DMS53 (cell line): Measurements from ENCODE around the gene DNMT3A.

Experiments
- DNase-seq: peaks from one replicate; lab custom pipeline; 2025; lab: John Stamatoyannopoulos, UW

DNMT3A gene

DNA sequence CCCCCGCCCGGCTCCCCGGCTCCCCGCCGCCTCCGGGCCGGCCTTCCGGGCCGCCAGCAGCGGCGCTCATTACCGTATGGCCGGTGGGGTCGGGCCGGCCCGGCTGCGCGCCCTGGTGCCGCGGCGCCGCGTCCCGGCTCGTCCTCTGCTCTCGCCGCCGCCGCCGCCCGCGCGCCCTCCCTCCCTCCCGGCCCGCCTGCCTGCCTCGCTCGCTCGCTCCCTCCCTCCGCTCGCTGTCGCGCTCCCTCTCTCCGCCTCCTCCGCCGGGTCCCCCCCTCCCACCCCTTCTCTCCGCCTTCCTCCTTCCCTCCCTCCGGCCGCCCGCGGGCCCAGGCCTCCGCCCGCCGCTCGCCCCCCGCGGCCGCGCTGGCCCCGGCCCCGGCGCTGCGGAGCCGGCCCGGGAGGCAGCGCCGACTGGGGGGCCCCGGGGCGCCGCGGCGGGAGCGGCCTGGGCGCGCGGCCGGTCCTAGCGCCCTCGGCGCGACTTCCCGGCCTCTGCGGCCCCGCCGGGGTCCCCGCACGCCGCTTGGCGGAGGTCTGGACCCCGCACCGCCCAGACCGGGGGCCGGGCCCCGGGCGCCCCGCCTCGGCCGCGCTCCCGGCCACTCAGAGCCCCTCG is at the start of gene DNMT3A:
Gene DNMT3A, minus strand, starts transcription at position 173 of the 619 bp plus-strand sequence. CDS start 27,941 bp downstream, outside the sequence.
- DNase-seq = peak; percentile 77

DNA sequence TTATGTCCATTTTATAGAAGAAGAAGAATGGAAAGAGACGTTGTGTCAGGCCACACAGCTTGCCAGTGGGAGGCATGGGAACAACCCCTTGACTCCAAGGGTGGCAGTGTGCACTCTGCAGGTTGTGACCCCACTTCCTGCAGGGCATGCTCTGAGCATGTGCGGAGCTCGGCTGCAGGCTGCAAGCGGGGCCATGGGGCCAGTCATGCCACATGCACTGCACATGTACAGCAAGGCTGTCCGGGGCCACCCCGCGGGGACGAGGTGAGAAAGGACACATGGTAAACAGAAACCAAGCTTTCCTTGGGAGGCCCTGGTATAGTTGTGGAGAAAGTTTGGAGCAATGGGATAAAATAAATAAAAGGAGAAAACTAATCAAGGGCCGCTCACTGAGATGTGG is 47.4 kb upstream of the DNMT3A start:
- no peak for DNase-seq

DNA sequence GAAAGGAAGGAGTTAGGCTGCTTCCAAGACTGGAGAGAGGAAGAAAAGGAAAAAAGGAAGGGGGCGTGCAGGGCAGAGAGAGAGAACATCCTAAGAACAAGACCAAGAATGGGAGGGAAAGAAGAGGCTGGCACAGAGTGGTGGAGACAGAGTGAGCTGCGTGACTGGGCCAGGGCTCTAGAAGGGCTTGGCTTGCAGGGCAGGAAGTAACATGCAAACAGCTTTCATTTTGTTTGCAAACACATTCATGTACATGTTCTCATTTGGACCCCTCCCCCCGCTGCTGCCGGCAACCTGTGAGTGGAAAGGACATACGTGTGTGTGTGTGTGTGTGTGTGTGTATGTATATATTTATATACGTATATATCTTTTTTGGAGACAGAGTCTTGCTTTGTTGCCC is 46.8 kb upstream of the DNMT3A start:
- DNase-seq = no peak

DNA sequence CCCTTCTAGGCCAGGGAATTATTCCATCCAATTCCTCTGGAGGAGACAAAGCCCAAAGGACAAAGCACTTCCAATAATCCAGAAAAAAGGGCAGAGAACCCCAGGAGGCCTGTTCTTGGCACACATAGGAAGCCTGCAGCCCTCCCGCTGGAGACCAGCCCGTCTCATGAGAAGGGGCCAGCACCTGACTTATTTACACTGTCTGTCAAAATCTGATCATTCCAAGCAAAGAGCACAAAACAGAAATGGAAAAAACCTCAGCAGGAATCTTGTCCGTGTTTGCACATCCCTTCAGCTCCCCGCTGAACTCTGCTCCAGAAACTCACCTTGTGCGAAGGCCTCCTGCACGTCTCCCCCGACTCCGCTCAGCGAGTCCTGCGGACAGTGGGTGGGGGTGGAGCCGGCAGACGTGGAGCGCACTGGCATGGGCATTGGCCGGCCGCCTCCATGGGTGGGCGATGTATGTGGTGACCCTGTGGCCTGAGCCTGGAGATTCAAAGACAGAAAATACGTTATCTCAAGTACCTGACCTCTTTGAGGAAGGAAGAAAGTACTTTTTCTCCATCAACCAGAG is 46.2 kb upstream of the DNMT3A start:
- no peak for DNase-seq

DNA sequence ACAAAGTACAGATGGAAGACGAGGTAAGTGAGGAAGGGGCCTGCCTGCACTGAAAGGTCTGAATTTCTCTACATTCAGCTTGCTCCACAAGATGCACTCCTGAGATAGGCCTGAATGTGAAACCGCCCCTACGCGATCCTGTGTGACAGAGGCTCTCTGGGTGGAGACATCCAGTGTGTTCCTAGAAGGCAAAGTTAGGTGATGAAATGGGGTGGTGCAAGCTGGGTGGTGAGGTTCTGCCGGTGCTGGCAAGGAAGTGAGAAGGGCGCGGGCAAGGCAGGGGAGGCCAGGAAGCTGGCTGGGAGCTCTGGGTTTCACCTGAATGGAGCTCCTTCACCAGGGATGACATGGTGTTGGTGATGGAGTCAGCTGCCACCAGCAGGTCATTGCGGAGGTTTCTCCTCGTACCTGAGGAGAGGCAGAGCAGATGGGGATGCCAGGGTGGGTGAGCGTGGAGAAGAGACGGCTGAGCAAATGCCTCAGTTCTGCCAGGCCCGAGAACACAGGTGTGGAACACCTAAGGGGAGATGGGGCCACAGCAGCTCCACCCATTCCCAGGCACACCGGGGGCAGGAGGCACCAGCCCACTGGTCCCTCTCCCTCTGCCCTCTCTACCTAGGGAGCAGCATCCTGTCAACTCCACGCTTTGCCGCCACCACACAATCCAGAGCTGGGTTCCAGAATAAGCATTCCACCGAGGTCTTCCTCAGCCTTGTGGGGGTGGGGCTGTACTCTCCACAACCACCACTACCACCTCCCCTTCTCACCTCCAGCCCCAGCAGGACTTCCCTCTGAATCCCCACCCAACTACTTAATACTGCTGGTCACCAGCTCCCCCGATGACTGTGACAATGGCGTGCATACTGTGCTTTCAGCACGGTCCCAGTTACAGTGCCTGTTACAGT is 45.5 kb upstream of the DNMT3A start:
- no peak for DNase-seq

DNA sequence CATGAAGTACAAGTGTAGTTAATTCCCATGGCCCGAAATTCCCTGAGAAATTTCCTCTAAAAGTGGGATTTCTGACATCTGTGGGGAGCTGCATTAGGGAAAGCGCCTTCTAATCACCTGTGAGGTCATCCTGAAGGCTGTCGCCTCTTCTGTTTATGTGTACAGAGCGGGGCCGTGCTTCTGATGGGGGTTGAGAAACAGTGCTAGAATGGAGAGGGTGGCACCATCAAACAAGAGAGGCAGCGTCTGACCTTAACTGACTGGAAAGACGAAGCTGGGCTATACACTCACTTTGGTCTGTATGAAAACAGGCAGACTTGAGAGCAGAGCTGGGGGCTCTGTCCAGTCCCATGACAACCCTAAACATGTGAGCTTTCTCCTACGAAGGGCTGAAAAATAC is 44.2 kb upstream of the DNMT3A start:
- no peak for DNase-seq

DNA sequence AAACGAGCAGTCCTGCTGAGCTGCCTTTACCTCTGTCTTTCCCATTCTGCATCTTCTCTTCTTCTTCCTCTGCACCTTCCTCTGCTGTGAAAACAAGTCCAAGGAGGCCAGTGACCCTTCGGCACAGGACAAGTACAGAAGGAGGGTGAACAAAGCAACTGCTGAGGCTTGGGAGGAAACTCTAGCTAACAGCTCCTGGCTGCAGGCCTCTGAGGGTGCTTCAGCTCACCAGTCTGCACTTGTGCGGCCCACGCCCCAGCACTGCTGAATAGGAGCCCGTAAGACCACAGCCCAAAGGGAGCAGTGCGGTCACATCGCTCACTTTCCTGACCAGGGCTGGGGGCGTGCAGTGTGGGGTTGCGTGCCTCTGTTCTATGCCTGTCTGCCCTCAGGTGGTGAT is 42.1 kb upstream of the DNMT3A start:
- no peak for DNase-seq

DNA sequence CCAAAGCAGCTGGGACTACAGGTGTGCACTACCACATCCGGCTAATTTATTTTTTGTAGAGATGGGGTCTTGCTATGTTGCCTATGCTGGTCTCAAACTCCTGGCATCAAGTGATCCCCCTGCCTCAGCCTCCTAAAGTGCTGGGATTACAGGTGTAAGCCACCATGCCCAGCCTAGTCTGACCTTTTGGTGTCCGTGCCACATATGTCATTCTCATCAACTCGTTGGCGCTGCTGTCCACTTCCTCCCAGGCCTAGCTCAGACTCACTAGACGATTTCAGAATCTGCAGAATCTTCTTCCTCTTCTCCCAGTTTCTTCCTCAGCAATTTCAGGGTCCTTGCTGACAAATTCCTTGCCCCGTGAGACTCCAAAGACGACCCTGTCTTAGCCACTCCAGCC is 39.8 kb upstream of the DNMT3A start:
- DNase-seq = no peak

DNA sequence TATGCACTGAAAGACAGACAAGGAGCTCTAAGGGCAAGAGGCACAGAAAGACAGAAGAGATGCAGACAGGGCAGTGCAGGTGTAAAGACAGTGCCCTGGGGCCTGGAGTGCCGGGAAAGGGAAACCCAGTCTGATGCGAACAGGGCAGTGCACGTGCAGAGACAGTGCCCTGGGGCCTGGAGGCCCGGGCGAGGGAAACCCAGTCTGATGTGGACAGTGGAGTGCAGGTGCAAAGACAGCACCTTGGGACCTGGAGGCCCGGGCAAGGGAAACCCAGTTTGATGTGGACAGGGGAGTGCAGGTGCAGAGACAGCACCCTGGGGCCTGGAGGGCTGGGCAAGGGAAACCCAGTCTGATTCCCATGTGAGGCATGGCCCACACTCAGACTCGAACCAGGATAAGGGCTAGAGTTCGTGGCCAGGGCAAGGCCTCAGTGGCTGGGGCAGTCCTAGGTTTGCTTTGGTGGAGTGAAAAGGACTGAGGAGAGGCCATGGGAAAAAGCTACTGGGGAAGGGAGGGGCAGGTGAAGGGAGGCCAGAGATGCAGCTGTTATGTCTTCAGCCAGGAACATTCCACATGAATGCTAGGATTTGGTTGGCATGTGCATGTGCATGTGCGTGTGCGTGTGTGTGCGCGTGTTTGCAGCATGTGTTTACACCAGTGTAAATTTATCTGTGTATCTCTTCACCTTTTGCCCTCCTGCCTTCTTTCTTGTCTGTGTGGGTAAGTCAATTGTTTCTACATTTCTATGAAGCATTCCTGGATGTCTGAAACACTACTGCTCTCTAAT is 39.1 kb upstream of the DNMT3A start:
- no peak for DNase-seq

DNA sequence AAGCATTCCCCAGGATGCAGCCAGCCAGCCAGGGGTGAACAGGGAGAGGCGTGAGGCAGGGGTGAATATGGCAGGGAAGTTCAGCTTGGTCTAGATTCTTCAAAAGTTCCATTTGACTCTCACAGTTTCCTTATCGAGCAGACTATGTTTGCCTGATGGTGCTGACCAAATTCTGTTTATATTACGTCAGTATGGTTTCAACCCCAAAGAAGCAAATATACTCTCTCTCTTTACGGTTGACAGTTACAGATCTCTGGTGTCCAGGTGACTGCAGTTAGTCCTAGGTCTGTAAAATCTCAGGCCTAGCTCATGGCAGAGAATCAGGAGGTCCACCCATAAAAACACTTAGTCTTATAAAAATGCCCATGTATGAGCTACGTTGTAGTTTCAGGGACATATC is 38.3 kb upstream of the DNMT3A start:
- no peak for DNase-seq

DNA sequence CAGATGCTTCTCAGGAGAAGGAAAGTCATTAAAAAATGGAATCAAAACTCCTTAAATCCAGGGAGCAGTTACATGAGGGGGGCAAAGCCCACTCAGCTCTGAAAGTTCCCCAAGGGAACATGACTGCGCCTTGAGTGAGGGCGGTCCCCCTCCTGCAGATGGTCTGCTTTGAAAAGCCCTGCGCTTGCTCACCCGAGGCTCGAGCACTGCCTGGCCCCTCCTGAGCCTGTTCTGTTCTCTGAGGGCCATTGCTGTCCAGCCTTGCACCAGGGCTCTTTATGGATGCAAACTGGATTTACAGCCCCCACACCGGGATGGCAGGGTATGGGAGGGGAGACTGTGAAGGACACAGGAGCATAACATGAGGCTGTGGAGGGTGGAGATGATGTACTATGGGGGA is 37.8 kb upstream of the DNMT3A start:
- no peak for DNase-seq

DNA sequence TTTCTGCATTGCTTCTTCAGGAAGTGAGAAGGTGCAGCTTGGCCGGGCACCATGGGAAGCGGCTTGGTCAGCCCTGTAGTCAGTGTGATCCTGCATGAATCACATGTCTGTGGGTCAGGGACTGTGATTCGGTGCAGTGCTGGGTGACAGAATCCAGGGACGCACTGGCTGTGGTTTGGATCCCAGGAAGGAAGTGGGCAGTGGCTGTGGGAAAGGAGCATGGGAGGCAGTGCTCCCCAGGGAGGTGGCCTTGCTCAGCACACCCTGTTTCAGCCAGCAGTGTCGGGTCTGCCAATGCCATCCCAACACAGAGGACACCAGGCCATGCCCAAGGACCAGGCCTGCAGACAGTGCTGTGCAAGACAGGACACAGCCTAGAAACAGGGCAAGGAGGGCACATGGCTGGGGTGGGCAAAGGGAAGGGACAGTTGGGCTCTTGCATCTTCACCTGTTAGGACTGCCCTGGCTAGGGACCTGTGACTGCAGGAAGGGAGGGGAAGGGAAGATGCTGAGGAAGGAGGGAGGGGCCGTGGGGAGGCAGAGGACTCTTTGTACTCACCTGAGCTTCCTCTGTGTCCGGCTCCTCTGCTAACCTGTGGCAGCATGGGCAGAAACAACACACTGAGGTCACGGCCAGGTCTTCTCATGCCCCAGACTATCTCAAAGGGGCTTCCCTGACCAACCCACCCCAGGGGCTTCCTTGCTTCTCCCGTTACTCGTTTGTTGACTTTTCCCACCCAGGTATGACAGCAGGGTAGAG is 37.2 kb upstream of the DNMT3A start:
- no peak for DNase-seq

DNA sequence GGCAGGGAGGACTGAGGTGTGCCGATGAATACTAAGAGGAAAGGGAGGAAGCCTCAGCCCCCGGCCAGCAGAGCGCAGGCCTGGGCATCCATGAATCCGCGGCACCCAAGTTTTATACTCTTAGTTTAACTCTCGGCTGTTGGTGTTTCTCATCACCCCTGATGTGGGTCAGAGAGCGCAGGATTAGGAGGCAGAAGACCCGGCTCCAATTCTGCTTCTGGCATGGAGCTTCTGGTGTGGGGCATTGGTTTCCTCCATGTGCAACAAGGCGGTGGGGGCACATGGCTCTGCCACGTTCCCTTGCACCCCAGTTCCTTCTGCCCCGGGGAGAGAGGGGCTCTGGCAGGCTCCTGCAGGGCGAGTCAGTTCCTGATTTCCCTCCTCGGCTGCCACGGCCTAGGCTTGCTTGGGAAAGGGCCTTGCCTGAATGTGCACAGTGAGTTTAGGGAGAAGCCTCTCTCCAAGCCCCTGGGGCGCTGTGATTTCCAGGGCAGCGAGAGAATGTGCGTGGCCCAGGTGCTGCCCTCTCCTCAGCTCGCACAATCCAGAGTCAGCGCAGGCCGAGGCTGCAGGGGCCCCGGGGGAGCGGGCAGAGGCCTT is 36.2 kb upstream of the DNMT3A start:
- DNase-seq = no peak

DNA sequence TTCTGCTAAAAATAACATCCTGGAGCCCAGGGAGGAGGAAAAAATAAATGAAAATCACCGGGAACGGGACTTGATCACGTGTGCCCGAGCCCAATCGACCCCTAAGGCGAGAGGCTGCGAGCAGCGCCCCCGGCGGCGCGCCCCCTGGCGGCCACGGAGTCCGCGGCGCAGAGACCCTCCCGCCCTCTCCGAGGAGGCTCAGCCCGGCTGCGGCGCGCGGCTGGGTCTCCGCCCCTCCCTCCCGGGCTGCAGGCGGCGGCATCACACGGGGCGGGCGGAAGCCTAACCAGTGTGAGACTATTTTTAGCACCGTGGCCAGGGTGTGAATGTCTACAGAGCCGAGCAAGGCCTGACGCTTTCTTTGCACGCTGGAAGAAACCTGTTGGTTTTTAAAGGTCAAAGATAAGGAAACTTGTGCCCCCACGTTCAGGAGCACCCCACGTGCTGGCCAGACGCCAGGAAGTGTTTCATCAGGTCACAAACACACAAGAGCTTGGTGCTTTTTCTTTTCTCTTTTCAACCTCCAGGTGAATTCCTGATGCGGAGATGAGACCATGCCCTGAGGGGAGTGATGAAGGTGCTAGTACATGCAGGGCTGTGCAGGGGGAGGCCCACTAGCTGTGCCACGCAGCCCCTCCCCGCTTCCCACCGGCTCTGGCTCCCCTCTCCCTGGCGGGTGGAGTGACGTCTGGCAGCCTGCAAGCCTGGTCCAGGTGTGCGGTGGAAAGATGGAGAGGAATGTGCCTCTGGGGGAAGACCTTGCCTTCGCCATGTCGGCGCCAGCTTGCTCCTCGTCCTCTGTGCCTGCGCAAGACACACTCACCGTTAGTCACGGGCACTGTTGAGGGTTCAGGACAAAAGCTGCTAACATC is 35.3 kb upstream of the DNMT3A start:
- peak; percentile 92 for DNase-seq

DNA sequence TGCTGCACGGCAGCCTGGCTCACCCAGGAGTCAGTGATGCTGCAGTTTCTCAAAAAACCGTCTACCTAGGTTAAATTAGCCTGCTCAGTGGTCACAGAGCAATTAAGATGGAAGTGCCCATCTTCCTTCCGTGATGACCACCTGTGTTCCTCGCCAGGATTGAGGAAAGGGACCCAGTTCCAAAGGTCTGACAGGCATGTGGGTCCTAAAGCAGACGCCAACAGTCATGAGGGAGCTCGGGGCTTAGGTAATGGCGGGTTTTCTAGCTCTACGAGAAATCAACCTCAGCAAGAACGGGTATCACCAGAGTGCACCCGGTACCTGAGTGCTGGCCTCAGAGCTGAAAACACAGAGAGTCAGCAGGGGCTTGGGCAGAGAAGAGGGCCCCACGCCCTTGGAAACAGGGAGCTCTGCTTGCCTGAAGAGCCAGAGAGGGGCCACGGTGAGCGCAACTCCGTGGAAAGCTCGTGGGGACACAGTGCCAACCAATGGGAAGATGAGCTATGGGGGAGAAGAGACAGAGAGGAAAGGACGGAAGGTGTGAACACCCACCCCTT is 34.3 kb upstream of the DNMT3A start:
- no peak for DNase-seq

DNA sequence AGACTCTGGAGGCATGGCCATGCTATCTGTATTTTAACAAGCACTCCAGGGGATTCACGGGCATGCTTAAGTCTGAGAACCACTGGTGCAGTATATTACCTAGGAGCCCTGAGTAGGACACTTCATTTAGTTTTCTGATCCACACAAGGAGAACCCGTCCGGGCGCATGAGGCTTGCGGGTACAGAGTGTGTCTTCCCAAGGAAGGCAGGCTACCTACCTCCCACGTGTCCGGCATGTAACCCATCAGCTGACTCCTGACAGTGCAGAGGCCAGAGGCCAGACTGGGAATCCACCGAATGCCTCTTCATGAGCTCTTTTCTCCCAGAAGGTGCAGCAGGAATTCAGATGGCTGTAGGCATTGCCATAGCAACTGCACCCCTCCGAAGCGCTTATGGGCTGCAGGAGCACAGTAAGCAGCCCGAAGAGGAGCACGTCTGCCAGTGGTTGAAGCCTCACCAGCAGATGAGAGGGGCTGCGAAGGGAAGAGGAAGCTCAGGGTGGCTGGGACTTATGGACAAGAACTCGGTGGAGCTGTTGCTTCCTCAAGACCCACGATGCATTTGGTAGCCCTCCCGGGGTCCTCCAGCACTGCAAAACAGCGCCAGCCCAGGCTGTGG is 33.8 kb upstream of the DNMT3A start:
- DNase-seq = no peak

DNA sequence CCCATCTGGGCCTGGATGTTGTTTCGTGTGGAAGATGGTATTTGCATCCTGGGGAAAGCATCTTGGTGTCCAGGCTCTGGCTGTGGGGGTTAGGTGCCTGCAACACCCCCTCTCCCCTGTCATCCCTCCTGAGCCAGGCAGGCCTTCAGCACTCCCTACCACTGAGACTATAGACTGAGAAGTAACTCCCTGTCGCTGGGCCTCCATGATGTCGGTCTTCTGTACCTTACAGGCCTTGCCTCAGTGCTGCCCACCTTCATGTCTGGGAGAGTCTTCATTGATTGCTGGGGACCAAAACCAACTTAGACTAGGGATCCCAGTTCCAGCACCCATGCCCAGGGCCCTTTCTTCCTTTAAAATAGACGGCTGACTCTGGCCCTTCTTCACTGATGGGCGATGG is 33.1 kb upstream of the DNMT3A start:
- DNase-seq = no peak

DNA sequence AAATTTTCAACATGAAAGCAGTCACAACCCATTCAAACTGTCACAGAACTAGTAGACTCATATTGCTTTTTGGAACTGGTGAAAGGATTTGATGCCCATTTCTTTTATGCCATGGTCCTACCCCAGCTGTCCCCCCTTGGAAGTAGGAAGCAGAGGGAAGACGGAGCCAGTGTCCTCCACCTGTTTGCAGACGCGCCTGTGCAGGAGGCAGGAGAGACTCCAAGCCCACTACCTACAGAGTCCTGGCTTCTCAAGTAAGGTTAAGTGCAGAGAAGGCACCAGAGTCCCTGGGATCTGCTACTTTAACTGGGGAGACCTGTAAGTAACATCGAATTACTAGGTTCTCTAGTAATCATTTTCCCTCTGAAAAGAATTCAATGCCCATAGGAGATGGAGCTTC is 32.7 kb upstream of the DNMT3A start:
- no peak for DNase-seq

DNA sequence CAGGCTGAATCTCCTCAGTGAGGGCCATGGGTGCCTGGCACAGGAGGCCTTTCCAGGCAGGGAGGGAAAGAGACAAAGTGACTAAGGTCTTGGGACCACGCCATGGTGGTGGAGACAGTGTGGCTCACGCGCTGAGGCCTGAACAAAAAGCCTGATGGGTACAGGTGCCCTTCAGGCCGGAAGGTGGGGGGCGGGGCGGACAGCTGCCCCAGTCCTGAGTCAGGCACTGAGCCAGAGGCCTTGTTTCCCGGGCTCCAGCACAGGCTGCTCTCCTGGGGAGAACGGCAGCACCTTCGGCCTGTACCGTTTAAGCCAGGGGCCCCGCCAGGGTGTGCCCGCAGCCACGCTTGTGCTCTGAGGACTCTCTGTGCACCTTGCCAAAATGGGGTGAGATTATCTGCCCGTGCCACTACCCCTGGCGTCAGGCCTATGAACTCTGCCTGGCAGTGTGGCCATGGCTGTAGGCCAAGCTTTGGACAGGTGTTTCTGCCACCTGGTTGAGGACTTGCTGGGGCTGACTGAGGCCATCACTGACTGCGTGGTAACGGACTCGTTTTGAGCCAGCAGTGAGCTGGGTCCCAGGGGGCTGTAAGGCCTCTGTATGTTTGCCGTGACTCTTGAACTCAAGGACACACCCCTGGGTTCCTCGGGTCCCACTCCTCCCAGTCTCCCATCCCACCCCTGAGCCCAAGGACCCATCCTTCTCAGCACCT is 31.7 kb upstream of the DNMT3A start:
- DNase-seq = peak; percentile 94
